Limb (tissue), 2 donors: ENCODE measurements around the gene MVK.
"Not testable (repeated sequence)": the region's sequence is repeated elsewhere in the genome, so short reads cannot be mapped to it uniquely, and the experiment has no call there.

ENCODE experiments used
- DNase-seq, 2 donors: peaks; one replicate each; pipeline ENCODE4 v3.0.0-alpha.2; 2016; ENCODE audit errors: extremely low spot score in 2 of 2

Gene MVK

DNA sequence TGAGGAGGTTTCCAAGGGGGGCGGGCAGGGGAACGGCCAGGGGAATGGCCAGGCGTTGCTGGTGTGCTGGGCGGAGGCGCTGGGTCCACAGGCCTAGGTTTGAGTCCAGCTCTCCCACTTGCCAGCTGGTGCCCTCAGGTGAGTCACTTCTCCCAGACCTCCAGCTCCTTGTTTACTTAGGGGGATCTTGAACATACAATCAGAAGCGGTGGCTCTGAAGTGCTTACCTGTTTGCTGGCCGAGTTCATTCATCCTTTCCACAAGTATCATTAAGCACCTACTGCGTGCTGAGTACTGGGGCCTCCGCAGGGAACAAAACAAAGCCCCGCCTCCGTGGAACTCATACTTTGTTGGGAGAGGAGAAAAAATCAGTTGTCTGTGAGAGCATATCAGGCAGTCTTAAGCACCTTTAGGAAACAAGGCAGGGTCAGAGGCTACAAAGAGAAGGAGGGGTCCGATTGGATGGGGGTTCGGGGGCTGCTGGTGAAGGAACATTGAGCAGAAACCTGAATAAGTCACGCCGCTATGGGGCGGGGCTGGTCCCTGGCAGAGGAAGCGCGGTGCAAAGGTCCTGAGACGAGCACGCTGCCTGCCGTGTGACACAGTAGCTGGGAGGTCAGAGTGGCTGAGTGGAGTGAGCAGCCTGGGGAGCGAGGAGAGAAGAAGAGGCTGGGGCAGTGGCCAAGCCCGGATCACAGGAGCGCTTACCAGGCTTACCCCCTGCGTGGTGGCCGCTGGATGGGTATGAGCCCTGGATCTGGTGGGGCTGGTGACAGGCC, 15.1 kb downstream of the MVK start:
- DNase-seq, result no peak

DNA sequence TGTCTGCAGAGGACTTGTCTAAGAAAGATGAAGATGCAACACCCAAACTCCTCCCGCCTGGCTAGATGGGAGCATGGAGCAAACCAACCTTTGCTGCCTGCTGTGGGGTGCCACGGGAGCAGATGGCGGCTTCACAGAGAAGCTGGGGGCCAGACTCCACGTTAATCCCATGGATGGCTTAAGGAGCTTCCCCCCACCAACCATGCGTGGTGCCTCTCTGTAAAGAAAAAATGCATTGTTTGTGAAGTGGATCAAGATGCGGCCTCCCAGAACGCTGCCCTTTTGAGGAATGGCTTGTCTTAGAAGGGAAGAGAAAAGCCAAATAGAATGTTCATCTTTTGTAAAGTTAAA, 15.6 kb downstream of the MVK start:
- no peak for DNase-seq

DNA sequence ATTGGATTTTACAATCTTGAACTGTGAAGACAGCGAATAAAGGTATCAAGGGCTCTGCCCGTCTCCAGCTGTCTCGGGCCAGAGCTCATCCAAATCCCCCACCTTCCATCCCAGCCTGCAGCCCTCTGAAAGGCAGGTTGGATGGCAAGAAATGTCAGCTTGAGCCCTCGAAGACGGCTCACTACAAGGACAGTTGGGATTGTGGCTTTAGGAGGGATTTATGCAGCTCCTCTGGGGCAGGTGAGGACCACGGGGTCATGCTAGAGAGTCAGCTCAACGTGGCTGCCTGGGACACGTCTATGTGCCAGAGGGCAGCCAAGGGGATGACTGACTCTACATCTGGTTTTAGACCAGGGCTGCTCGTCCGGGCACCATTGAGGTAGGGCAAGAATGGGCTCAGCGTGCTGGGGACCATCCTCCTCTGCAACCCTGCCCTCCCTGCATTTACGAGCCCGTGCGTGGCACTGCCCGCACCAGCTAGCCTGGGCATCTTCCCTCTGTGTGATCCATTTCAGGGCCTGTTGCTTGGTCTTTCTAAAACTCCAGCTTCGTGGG, 16.2 kb downstream of the MVK start:
- no peak for DNase-seq

DNA sequence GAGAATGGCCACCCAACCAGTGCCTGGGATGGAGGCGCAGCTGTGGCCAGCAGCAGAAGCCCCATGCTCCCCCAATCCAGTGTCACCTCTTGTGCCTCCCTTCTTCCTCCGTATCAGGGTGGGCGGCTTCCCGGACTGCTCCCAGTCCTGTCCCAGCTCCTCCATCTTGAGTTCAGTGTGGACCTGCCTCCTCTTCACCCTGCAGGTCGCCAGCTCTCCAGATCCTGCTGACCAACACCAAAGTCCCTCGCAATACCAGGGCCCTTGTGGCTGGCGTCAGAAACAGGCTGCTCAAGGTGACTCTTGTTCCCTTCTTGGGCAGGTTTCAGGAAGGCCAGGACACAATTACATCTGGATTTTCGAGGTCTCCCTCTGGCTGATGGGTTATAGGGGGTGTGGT, 17.0 kb downstream of the MVK start:
- DNase-seq, result no peak

DNA sequence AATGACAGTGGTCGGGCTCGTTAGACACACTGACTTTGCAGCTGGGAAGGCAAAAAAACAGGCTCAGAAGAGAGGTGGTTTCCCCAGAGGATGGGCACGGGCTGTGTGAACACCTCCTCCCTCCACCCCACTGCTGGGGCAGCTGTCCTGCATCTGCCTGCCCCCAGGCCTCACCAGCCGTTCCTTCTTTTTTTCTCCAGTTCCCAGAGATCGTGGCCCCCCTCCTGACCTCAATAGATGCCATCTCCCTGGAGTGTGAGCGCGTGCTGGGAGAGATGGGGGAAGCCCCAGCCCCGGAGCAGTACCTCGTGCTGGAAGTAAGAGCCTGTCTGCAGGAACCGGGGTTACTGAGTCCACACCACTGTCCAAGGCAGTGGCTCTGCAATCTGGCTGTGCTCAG, 17.4 kb downstream of the MVK start:
- no peak for DNase-seq

DNA sequence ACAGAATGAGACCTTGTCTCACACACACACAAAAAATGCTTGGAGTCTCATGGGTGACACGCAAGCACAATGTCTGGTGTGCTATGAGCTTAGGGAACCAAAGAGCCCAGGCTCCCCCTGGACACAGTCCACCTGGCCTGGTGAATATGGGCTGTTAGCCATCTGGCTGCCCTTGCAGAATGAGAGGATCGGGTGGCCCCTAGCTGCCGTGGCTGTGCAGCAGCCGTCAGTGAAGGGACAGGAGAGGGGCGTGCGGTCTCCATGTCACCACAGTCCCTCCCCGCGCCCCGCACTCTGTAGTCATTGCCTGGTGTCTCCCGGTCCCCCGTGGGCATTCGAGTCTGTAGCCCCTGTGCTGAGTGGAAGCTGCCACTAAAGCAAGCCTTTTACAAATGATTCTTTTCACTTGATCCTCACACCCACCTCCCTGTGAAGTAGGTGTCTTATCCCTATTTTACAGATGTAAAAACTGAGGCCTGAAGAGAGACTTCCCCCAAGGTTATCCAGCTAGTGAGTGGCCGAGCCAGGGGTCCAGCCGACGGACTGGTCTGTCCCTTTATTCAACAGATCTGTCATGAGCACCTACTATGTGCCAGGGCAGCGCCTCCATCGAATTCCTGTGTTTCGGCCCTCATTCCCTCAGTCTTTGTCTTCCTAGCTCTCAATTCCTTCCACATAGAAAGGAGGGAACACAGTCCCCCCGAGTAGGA, 18.8 kb downstream of the MVK start:
- no peak for DNase-seq

DNA sequence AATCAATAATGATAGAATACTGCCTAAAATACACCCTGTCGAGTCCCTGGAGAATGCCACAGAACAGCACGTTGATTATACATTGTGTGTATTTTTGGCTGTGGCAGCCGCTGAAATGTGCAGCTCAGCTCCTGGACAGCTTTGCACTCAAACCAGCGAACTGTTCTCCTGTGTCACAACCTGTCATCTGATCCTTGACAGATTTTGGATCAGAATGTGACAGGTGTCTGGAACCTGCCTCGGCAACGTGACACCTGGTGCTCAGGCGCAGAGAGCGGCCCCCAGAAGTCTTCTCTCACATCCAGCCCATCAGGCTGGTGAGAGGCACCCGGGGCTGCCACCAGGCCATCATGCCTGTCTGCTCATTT, 19.3 kb downstream of the MVK start:
- DNase-seq, result no peak

DNA sequence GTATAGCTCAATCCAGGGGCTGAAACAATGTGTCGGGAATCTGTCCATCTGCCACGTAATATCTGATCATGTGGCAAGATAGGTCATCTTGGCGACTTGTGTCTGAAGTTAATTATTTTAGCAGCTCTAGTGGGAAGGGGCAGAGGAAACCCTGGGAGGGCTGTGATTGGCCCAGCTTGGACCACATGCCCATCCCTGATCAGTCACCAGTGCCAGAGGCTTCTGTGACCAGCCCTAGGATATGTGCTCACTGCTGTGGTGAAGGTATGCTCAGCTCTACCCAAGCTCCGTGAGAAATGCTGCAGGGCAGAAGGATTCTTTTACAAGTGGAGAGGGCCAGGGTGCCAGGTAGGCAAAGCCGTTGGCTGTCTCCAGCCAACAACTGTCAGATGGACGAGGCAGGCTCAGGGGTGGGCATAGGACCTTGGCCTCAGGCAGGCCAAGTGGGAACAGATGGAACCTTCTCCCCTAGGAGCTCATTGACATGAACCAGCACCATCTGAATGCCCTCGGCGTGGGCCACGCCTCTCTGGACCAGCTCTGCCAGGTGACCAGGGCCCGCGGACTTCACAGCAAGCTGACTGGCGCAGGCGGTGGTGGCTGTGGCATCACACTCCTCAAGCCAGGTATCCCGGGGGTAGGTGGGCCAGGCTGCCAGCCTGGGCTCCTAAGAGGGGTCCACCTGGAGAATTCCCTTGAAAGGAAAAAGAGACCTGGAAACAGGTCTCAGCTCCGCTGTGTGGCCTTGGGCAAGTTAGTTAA, 21.1 kb downstream of the MVK start:
- DNase-seq, result no peak

DNA sequence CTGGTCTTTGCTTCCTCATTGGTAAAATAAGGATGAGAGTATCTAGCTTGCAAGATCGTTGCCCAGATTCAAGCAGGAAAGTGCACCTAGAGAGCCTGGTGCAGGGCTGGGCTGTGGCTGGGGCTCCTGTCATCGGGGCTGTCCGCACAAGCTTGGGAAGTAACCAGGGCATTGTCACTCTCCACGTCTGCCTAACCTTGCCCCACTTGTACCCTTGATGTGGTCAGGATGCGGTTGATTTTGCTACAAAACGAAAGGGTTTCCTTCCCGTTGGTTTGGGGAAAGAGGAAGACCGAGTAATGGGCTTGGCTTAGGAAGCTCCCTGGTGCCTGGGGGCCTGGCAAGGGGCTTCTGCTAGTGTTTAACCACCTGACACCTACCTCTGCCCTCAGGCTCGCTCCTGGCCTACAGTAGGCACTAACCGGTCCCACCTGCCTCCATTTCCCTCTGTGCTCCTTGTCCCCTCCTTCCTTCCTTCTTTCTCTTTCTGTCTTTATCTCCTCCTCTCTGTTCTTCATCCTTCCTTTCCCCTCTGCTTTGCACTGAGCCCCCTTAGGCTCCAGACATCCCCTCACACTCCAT, 21.8 kb downstream of the MVK start:
- DNase-seq, result no peak

DNA sequence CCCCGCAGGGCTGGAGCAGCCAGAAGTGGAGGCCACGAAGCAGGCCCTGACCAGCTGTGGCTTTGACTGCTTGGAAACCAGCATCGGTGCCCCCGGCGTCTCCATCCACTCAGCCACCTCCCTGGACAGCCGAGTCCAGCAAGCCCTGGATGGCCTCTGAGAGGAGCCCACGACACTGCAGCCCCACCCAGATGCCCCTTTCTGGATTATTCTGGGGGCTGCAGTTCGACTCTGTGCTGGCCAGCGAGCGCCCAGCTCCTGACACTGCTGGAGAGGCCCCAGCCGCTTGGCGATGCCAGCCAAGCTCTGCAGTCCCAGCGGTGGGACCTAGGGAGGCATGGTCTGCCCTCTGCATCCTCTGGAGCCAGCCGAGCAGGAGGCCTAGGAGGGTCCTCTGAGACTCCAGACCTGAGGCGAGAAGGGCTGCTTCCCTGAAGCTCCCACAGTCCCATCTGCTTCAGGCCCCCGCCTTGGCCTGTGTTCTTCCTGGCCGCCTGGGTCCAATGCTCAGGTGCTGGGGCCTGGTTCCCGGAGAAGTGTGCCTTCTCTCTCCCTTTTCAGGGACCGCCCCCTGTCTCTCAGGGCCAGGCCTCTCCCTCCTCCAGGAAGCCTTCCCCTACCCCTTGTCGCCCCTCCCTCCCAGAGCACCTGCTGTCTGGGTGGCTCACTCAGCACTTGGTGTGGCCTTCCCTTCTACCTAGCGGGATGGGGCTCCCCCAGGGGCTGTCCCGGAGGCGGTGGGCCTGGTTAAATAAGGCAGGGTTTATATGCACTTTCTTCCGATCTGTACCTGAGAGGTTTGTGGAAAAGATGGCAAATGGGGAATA, 23.0 kb downstream of the MVK start:
- DNase-seq, result no peak

DNA sequence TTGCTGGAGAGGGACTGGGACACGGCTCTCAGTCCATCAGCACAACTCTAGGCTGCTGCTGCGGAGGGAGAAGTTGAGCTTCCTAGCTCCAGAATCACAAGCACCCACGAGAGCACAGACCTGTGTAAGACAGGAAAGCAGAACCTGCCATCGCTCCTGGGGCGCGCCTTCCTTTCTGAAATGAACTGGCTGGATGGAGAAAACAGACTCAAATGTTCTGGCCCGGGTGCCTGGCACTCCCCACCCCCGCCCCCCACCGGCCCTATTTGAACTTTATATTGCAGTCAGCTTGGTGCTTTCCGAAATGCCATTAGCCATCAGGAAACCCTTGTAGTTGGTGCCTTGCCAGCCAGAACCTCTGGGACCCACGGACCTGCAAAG, 23.8 kb downstream of the MVK start:
- no peak for DNase-seq

DNA sequence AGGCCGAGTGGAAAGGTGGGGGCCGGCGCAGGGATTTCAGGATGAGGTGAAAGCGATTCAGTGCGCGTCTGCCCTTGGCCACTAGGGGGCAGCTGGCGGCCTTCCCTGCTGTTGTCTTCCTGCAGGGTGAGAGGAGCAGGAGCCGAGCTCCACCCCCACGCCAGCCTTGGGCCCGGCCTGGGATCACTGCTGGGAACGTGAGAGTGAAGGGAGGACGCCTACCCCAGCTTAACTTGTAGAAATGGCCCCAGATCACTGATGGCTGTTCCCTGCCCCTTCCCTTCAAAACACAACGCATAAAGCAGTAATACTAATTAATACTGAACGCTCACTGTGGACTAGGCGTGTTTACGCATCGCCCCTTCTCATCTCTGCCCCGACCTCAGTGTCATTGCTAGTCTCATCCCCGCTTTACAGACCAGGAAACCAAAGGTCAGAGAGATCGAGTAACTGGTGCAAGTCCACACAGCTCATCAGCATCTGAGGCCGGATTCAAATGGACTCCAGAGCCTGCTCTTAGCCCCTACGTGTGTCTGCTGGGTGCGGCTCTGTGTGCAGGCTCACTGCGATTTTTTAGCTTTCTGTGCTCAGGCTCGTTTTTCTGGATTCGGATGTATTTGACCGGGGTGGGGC, 24.3 kb downstream of the MVK start:
- peak; percentile 88 to 93 for DNase-seq

DNA sequence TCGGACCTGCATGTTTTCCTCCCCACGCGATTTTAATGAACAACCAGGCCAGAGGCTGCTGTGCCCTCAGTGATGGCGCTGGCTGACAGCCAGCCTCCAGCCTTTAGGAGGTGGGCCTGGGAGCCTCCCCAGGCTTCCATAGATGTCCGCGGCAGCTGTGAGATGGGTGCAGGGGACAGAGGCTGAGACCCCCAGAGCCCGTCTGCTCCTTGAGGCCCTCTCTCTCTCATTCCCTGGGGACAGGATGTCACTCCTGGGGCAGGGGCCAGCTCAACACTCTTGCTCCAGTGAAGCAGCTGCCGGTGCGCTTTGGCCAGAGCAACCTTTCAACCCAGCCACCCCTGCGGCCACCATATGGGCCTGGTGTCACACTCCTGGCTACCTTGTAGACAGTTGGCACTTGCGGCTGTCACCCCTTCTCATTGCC, 24.8 kb downstream of the MVK start:
- no peak for DNase-seq

DNA sequence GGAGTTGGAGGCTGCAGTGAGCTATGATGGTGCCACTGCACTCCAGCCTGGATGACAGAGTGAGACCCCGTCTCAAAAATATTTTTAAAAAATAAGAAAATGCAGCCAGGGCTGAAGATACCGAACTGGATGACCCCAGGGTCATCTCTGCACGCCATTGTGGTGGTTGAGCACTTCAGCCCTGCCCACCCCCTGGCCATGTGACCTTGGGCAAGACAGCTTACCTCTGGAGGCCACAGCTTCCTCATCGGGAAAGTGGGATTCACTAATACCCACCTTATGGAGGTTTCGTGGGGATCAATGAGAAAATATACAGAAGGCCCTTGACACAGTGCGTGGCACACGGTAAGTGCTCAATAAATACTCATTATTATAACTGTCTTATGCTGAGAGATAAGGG, 25.5 kb downstream of the MVK start:
- no peak for DNase-seq

DNA sequence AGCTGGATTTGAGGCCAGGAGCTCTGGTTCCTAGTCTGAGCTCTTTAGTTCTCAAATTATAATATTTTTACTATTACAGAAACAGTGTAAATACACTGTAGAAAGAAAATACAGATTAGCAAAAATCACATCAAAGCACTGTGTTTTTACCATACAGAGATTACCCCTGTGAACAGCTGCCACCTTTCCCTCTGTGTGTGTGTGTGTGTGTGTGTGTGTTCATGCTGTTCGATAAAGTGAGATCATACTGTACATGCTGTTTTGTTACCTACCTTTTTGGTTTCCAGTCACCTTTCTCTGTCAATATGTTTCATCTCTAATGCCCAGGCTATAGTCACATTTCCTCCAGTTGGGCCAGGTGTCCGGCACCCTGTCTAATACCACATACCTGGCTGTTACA, 26.9 kb downstream of the MVK start:
- DNase-seq, result no peak

DNA sequence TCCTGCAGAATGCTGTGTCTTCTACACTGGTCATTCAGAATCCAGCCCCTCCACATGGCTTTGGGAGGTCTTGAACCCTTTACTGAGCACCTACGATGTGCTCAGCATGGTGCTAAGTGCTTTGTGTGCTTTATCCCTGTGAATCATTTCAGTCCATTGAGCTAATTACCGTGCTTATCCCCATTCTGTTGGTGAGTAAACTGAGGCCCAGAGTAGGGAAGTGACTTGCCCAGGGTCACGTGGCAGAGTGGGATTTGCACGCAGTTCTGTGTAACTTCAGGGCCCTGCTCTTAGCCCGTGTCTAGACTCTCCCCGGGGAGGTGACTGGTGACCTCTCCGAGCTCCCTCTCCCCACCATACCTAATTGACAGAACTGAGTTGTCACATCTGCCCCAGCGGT, 27.4 kb downstream of the MVK start:
- no peak for DNase-seq

DNA sequence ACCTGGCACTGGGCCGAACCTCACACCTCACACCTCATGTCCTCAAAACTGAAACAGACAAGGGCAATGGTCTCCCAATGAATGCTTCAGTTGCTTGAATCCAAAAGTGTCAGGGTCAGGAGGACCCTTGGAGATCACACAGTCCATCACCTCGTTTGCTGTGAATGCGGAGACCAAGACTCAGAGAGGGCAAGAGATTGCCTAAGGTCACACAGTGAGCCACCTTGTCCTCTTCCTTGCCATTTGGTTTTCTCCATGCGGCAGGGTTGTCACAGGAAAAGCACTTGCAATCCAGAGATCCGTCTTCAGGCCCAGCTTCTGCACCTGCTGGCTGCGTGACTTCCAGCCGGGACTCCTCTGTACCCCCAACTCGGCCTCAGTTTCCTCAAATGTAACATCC, 28.0 kb downstream of the MVK start:
- DNase-seq, result no peak

DNA sequence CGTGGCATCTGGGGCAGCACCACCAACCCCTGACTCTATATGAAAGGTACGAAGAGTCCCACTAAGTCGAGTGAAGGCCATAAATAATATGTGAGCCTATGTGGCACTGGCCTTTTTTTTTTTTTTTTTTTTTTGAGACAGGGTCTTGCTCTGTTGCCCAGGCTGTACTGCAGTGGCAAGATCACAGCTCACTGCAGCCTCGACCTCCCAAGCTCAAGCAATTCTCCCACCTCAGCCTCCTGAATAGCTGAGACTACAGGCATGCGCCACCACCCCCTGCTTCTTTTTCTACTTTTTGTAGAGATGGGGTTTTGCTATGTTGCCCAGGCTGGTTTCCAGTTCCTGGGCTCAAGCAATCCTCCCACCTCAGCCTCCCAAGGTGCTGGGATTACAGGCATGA, 28.5 kb downstream of the MVK start:
- not testable (repeated sequence) for DNase-seq

DNA sequence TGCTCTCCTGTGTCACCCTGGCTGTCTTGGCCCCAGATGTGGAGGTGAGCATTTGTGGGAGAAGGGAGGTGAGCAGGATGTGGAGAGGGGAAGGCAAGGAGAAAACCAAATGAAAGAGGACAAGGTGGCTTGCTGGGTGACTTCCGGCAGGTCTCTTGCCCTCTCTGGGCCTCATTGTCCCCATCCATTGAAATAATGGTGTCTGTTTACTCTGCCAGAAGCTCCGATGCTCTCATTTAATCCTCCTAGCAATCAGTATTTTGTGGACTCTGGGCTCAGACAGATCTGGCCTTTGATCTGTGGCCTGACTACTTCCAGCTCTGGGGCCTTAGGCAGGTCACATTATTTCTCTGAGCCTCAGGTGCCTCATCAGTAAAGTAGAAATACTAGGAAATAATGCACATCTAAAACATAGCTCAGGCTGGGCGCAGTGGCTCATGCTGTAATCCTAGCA, 30.6 kb downstream of the MVK start:
- DNase-seq, result no peak

DNA sequence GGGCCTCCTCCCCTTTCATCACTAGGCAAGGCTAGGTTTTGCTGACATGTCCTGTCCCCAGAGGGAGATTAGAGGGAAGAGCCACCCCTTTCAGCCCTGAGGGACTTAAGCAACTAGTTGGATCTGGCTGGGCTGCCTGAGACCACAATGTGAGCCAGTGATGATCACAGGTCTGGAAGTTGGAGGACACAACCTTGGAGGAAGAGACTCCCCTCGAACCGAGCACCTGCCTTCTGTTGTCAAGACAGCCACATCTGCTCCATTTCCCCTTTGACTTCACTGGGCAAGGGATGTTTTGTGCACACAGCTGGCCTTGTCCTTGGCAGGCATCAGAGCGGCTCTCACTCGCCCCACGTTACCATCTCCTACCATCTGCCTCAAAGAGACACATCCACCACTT, 31.4 kb downstream of the MVK start:
- DNase-seq, result no peak
